Measurements from ENCODE around the gene HOXA3. TPM values are rescaled to one million over a fixed set of nuclear protein-coding genes. Genes with fewer than 3 reads are reported as not detected.
A peak's percentile ranks its signal among the peaks of the same experiment; 100 is the strongest.

Gene HOXA3
- polyA plus RNA-seq, 6 donors from 2014 or later = not detected

DNA sequence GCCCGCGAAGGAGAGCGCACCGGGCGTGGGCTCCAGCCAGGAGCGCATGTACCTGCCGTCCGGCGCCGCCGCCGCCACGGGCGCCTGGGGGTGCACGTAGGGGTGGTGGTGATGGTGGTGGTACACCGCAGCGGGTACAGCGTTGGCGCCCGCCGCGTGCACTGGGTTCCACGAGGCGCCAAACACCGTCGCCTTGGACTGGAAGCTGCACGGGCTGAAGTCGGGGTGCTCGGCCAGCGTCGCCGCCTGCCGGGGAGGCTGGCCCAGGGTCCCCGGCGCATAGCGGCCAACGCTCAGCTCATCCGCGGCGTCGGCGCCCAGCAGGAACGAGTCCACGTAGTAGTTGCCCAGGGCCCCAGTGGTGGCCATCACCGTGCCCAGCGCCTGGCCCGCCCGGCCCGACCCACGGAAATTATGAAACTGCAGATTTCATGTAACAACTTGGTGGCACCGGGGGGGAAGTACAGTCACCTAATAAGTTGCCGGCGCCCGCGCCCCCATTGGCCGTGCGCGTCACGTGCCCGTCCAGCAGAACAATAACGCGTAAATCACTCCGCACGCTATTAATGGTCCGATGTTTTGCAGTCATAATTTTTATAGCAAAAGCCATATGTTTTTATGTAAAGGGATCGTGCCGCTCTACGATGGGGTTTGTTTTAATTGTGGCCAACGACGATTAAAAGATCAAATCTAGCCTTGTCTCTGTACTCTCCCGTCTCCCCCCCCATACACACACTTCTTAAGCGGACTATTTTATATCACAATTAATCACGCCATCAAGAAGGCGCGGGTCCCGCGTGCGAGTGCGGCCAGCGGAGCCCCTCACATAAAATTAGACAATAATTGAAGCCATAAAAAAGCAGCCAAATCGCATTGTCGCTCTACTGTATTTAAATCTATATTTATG lies 13.0 kb upstream of the HOXA3 start, which contains the start of gene HOXA9:
Gene HOXA9 (minus strand): TSS at position 449 of the 907 bp plus-strand sequence. CDS start 80 bp downstream, at position 369.
- no peak for ATAC-seq (ENCODE audit: low read depth in 2 of 2)
- peaks cover 16 to 24% (median 22%) of the 10 kb centered on the region in 3 donors for H3K4me1 Mint-ChIP-seq
- H3K9me3 Mint-ChIP-seq = peaks cover 0 to 27% (median 5%) of the 10 kb centered on the region in 7 donors
- peaks cover 27 to 72% (median 46%) of the 10 kb centered on the region in 3 donors for H3K27me3 Mint-ChIP-seq
- no peak for DNase-seq
- peak within 1 kb of the TSS in 7 of 8 donors; percentile 15 to 80 (median 64) for H3K4me3 Mint-ChIP-seq
- H3K27ac Mint-ChIP-seq = peak within 1 kb of the TSS in 4 of 6 donors; percentile 89 to 97 (median 94)
- peaks cover 4 to 14% of the 10 kb centered on the region in 2 donors for H3K36me3 Mint-ChIP-seq

DNA sequence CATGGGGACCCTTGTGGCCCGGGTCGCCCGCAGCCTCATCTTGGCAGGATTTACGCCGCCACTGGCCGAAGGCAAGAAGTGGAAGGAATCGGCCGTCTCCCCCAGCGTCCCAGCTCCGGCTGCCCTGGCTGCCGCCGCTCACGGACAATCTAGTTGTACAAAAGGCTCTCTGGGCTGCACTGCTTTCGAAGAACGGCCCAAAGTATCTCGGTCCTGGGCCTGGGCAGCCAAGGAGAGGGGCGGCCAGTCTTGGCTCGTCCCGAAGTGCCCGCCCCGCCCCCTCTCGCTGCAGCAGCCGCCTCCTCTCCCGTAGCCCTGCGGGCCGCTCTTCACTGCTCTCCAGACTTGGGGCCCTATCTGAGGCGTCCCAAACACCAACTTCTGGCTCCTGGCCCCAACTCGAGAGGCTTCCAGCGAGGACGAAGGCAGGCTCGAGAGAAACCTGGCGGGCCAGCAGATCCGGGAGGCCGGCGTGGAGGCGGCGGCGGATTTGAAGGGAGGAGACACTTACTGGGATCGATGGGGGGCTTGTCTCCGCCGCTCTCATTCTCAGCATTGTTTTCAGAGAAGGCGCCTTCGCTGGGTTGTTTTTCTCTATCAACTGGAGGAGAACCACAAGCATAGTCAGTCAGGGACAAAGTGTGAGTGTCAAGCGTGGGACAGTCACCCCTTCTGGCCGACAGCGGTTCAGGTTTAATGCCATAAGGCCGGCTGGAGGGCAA lies 12.1 kb upstream of the HOXA3 start:
- H3K4me1 Mint-ChIP-seq = peaks cover 19 to 30% (median 28%) of the 10 kb centered on the region in 3 donors
- H3K9me3 Mint-ChIP-seq = peaks cover 0 to 26% (median 5%) of the 10 kb centered on the region in 7 donors
- H3K27ac Mint-ChIP-seq = peak overlapping the region in 4 of 6 donors; percentile 79 to 96 (median 93)
- peaks cover 29 to 76% (median 49%) of the 10 kb centered on the region in 3 donors for H3K27me3 Mint-ChIP-seq
- peak overlapping the region in 5 of 8 donors; percentile 29 to 80 (median 69) for H3K4me3 Mint-ChIP-seq
- DNase-seq = no peak
- ATAC-seq (ENCODE audit: low read depth in 2 of 2) = no peak
- H3K36me3 Mint-ChIP-seq = peaks cover 4 to 14% of the 10 kb centered on the region in 2 donors

DNA sequence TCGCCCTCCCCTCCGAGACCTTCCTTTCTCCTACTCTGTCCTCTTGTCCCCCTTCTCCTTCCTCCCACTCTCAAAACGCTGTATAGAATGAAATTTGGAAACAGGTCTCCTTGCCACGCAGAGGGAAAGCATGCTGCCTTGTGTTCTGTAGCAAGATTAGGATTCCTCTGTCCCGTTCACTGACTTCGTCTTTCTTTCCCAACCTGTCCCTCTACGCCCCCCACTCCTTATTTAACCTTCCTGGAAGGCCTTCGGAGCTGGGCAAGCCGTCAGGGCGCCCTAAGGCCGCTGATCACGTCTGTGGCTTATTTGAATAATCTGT lies 11.6 kb upstream of the HOXA3 start:
- Mint-ChIP-seq H3K27me3 (peaks cover 31 to 76% (median 51%) of the 10 kb centered on the region in 3 donors), H3K4me3 (peak overlapping the region in 4 of 8 donors; percentile 26 to 80 (median 72)), H3K36me3 (peaks cover 4 to 13% of the 10 kb centered on the region in 2 donors), H3K9me3 (peaks cover 0 to 26% (median 5%) of the 10 kb centered on the region in 7 donors), H3K27ac (peak overlapping the region in 4 of 6 donors; percentile 79 to 93 (median 92)), H3K4me1 (peaks cover 19 to 32% (median 30%) of the 10 kb centered on the region in 3 donors)
- ATAC-seq (ENCODE audit: low read depth in 2 of 2) (no peak), DNase-seq (no peak)

DNA sequence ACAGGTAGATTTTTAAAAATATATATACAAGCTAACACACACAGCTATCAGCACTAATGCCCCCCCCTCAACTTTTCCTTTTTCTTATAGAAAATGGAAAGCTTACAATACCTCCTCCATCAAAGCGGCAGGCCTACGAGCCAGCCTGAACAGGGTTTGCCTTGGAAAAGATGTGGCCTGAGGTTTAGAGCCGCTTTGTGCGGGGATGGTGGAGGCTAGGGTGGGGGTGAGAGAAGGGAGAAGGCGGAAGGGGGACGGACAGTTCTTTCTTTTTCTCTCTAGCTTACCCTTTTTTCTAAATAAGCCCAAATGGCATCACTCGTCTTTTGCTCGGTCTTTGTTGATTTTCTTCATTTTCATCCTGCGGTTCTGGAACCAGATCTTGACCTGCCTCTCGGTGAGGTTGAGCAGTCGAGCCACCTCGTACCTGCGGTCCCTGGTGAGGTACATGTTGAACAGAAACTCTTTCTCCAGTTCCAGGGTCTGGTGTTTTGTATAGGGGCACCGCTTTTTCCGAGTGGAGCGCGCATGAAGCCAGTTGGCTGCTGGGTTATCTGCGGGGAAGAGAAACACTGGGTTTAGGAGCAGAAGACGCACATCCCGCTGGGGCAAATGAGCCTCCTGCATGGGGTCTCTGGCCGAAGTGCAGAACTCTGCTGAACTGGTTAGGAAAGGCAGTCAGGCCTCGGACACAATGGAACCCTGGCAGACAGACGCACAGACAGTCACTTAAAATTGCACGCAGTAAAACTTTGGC lies 11.1 kb upstream of the HOXA3 start:
- Mint-ChIP-seq H3K27ac (peak overlapping the region in 4 of 6 donors; percentile 79 to 93 (median 92)), H3K9me3 (peaks cover 0 to 25% (median 2%) of the 10 kb centered on the region in 7 donors), H3K27me3 (peaks cover 31 to 76% (median 51%) of the 10 kb centered on the region in 3 donors), H3K4me1 (peaks cover 13 to 32% (median 29%) of the 10 kb centered on the region in 3 donors), H3K4me3 (peak overlapping the region in 4 of 8 donors; percentile 23 to 80 (median 72)), H3K36me3 (peaks cover 4 to 7% of the 10 kb centered on the region in 2 donors)
- no peak for DNase-seq
- no peak for ATAC-seq (ENCODE audit: low read depth in 2 of 2)

DNA sequence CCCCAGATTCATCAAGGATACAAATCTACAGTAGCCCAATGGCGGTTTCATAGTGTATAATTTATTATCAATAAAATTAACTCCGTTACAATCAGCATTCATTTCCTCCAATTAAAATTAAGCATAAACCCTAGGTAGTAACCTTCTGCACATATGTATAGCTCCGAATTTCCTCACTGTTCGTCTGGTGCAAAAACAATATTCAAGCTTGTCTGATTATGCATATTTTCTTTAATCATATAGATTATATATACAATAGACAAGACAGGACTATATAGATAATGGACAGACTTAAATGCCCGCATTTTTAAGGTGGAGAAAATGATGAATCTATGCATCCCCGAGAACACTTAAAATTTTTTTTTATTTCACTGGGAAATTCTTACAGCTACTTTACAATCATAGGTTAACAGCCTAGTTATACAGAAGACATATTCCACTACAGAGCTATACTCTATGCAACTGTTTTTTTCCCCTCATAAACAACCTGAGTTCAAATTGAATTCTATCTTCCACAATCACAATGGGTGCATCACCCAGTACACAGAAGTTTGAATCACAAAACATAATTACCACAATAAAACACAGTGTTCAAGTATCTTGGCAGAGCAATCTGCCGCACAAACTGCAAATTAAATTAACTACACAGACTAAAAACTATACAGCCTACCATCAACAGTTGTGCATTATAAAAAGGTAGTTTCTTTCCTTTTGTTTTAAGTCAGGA lies 10.3 kb upstream of the HOXA3 start:
- H3K27me3 Mint-ChIP-seq = peaks cover 37 to 76% (median 56%) of the 10 kb centered on the region in 3 donors
- DNase-seq = no peak
- peaks cover 0 to 27% (median 5%) of the 10 kb centered on the region in 7 donors for H3K9me3 Mint-ChIP-seq
- H3K4me3 Mint-ChIP-seq = peak overlapping the region in 2 of 8 donors; percentile 64 to 80
- H3K27ac Mint-ChIP-seq = peak overlapping the region in 2 of 6 donors; percentile 83 to 93
- H3K4me1 Mint-ChIP-seq = peaks cover 20 to 38% (median 32%) of the 10 kb centered on the region in 3 donors
- ATAC-seq (ENCODE audit: low read depth in 2 of 2) = no peak
- H3K36me3 Mint-ChIP-seq = peaks cover 4 to 11% of the 10 kb centered on the region in 2 donors

DNA sequence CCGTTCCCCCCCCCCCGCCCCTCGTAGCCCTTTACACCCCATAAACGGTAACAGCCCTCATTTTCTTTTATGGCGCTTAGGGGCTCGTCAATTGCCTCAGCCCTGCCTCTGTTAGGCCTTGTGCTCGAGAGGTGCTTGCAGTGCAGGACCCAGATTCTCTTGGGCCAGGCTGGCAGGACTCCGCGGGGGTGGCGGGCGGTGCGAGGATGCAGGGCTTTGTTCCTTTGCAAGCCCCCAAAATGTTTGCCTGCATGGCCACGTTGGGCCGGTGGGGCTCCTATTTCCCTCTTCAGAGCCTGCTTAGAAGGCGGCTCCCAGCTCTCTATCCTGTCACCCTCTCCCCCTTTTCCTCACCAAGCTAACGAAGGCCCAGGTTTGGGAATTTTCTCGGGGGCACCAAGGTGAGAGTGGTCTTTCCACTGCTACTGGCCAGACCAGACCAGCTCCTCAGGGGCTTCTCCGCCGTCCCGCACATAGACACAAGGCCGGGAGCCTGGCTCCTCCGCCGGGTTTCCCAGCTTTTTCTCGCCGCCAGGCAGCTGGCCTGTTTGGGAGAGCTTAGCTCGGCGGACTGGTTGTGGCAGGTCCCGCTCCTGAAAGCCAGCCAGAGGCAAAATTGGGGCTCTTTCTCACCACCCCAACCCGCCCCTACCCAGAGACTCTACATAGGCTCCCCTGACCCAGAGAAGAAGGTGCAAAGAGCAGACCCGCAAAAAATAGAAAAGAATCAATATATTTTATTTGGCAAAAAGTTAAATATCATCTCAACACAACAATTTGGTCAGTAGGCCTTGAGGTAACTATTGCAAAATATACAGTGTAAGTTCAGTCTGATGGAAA lies 9.6 kb upstream of the HOXA3 start:
- H3K4me3 Mint-ChIP-seq = peak overlapping the region in 5 of 8 donors; percentile 39 to 80 (median 45)
- ATAC-seq (ENCODE audit: low read depth in 2 of 2) (no peak), DNase-seq (no peak)
- peaks cover 40 to 76% (median 53%) of the 10 kb centered on the region in 3 donors for H3K27me3 Mint-ChIP-seq
- H3K9me3 Mint-ChIP-seq = peaks cover 0 to 24% (median 5%) of the 10 kb centered on the region in 7 donors
- H3K4me1 Mint-ChIP-seq = peaks cover 21 to 35% (median 33%) of the 10 kb centered on the region in 3 donors
- peak overlapping the region in 1 of 6 donors; percentile 89 for H3K27ac Mint-ChIP-seq
- H3K36me3 Mint-ChIP-seq = peaks cover 4 to 8% of the 10 kb centered on the region in 2 donors

DNA sequence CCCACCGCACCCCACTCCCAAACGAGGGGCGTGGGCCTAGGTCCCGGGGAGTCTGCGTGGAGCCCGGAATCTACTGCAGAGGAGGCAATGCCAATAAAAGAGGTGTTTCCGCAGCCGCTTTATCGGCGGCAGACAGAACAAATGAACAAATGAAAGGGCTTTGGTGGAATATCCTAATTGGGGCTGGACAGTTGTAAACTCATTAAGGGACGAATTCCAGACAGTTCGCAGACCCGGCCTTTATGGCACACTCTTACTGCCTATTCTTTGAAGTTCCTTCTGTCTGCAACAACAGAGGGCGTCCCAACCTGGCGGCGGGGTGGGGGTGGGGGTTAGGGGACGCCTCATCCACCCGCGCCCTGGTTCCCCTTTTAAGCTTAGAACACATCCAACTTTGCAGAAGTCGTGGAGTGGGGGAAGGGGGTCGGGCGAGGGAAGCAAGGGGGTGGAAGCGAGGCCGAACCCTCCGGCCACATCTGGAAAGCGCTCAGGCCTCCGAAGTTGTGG lies 8.9 kb upstream of the HOXA3 start:
- peak overlapping the region; percentile 74 to 89 (median 81) for H3K4me3 Mint-ChIP-seq
- H3K27ac Mint-ChIP-seq = peak overlapping the region in 4 of 6 donors; percentile 64 to 93 (median 75)

DNA sequence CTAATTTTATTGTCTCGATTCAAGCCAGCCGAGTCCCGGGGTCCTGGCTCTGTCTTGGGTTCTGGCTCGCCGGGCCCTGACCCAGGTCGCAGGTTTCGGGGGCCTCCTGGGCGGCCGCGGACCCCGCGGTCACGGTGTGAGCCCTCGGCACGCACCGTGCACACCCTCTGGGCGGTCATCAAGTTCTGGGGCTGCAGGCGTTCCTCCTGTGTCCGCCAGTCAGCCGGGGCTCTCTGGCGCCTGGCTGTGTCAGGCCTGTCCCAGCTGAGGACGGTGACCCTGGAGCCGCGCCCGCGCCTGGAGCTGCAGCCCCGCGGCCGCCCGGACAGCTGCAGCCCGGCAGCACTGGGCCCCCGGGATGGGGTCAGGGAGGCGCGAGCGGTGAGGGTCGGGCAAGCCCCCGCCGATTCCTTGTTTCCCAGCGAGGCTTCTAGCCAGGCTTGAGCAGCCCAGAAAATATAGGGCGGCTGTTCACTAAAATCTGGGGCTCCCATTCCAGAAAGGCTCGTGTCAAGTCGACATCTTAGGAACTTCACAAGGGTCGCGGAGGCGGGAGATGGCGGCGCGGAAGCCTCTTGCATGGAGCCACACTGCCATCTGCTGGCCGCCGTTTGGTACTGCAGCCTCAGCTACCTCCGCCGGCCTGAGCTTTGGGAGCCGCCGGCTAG lies 8.3 kb upstream of the HOXA3 start:
- H3K27me3 Mint-ChIP-seq = peaks cover 40 to 74% (median 53%) of the 10 kb centered on the region in 3 donors

More for the DNA sequence above, 8.9 kb upstream of the HOXA3 start:
- H3K9me3 Mint-ChIP-seq = peaks cover 0 to 27% (median 5%) of the 10 kb centered on the region in 7 donors
- H3K4me1 Mint-ChIP-seq = peaks cover 21 to 35% (median 35%) of the 10 kb centered on the region in 3 donors
- ATAC-seq (ENCODE audit: low read depth in 2 of 2) = peak; percentile 56 to 57
- peaks cover 40 to 76% (median 51%) of the 10 kb centered on the region in 3 donors for H3K27me3 Mint-ChIP-seq
- peaks cover 4 to 8% of the 10 kb centered on the region in 2 donors for H3K36me3 Mint-ChIP-seq
- DNase-seq = no peak

DNA sequence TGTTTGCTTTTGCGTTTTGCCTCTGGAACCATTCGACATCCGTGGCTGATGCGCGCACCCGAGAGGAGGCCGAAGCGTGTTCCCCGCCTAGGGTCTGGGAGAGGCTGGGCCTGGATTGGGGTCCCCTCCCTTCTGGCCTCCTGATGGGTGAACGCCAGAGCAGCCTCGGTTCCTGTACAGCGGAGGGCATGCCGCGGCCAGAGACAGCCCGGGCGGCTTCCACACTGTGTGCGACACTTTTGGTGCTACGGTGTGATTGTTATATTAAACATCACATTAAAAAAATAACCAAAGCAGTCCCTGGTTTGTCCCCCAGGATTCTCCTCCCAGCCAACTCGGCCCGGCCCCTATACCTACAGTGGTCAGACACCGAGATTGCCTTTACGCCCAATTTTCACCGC lies 7.8 kb upstream of the HOXA3 start:
- Mint-ChIP-seq H3K27ac (peak overlapping the region in 4 of 6 donors; percentile 78 to 98 (median 86)), H3K4me1 (peaks cover 25 to 39% (median 39%) of the 10 kb centered on the region in 3 donors), H3K36me3 (peaks cover 0 to 8% of the 10 kb centered on the region in 2 donors)

More for the DNA sequence above, 8.3 kb upstream of the HOXA3 start:
- Mint-ChIP-seq H3K4me3 (peak overlapping the region; percentile 74 to 89 (median 82)), H3K36me3 (peaks cover 2 to 8% of the 10 kb centered on the region in 2 donors), H3K27ac (peak overlapping the region in 4 of 6 donors; percentile 83 to 98 (median 86)), H3K9me3 (peaks cover 0 to 26% (median 5%) of the 10 kb centered on the region in 7 donors), H3K4me1 (peaks cover 22 to 35% (median 35%) of the 10 kb centered on the region in 3 donors)
- ATAC-seq (ENCODE audit: low read depth in 2 of 2) (peak; percentile 72 to 79), DNase-seq (peak; percentile 81)

More for the DNA sequence above, 7.8 kb upstream of the HOXA3 start:
- H3K9me3 Mint-ChIP-seq = peaks cover 0 to 27% (median 5%) of the 10 kb centered on the region in 7 donors
- H3K27me3 Mint-ChIP-seq = peaks cover 44 to 77% (median 59%) of the 10 kb centered on the region in 3 donors
- DNase-seq (no peak), ATAC-seq (ENCODE audit: low read depth in 2 of 2) (peak; percentile 23 to 30)
- H3K4me3 Mint-ChIP-seq = peak overlapping the region; percentile 71 to 88 (median 80)

All from naive B cell (primary cell).